ENCODE data around the gene ITGA8.
A peak's percentile ranks its signal among the peaks of the same experiment; 100 is the strongest.

The ITGA8 gene

DNA sequence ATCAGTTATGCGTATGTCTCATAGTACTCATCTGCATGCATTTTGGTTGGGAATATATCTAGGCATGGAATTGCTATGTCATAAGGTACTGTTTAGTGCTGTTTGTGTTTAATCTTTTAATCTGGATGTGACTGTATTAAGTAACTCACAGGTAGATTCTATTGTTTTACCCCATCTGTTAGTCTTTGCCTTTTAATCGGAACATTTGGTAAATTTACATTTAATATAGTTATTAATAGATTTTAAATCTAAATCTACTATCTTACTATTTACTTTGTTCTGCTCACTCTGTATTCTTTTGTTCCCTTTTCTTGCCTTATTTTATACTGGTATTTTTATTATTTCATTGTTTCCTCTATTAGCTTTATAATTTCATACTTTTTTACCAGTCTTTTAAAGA lies 10.6 kb upstream of the ITGA8 start:
- no peak for DNase-seq

DNA sequence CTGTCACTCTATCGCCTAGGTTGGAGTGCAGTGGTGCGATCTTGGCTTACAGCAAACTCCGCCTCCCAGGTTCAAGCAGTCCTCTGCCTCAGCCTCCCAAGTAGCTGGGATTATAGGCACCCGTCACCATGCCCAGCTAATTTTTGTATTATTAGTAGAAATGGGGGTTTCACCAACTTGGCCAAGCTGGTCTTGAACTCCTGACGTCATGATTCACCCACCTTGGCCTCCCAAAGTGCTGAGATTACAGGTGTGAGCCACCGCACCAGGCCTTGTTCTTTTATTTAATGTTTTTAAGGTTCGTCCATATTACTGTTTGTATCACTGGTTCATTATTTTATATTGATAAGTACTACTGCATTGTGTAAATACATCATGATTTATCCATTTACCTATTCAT lies 10.2 kb upstream of the ITGA8 start:
- no peak for DNase-seq

GRCh38 chr10:15726042-15726441 lies 6.3 kb upstream of the ITGA8 start:
- no peak for DNase-seq

DNA sequence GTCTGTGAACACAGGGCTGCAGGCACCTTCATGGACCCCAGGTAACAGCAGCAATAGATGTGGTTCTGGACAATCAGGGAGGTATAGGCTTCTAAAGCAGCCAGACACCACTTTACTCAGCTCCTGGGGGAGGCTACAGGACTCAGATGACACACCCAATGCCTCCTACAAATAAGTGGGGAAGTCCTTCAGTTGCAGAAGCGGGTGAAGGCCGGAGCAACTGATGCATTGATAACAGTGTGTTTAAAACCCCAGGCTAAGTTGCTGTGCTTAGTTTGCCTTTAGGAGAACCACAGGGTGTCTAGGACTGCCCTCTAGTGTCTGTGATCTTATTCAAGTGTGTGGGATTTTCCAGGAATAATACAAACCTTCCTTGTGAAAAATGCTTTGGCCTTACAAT lies 5.9 kb upstream of the ITGA8 start:
- peak; percentile 4 to 11 for DNase-seq

GRCh38 chr10:15724683-15725082 lies 5.0 kb upstream of the ITGA8 start:
- DNase-seq, result no peak

DNA sequence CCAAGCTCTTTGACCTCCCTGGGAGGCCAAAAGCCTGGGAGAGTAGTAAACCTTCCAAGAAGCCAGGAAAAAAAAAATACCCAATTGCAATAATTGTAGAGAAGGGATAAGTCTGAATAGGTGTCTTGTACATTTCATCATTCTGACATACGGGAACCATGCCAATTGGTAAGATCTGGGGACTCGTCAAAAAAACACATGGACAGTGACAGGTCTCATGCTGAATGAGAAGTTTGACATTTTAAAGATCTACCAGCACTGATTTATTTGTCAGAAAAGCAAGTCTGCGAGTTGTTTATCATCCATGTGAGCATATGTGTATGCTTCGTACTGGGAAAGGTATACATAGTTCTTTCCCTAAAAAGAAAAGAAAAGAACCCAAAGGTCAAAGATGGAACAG lies 4.1 kb upstream of the ITGA8 start:
- DNase-seq, result no peak

DNA sequence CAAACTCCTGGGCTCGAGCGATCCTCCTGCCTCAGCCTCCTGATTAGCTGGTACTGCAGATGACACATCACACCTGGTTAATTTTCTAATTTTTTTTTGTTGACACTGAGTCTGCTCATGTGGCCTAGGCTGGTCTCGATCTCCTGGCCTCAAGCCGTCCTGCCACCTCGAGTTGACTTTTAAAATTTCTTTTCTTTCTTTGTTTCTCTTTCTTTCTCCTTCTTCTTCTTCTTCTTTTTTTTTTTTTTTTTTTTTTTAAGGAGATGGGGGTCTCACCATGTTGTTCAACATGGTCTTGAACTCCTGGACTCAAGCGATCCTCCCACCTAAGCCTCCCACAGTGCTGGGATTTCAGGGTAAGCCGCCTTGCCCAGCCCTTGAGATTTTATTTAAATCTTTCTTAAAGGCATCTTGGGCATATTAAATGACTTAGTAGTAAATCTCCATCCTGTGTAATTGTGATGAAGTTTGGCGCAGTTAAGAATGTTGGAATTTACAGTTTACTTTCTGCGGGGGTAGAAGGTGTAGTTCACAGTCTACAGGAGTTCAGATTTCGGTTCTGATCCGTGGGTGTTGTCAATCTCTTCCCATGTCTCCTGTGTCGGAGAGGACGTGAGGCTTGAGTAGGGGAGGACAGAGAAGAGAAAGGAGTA lies 1.0 kb upstream of the ITGA8 start:
- DNase-seq, result no peak

DNA sequence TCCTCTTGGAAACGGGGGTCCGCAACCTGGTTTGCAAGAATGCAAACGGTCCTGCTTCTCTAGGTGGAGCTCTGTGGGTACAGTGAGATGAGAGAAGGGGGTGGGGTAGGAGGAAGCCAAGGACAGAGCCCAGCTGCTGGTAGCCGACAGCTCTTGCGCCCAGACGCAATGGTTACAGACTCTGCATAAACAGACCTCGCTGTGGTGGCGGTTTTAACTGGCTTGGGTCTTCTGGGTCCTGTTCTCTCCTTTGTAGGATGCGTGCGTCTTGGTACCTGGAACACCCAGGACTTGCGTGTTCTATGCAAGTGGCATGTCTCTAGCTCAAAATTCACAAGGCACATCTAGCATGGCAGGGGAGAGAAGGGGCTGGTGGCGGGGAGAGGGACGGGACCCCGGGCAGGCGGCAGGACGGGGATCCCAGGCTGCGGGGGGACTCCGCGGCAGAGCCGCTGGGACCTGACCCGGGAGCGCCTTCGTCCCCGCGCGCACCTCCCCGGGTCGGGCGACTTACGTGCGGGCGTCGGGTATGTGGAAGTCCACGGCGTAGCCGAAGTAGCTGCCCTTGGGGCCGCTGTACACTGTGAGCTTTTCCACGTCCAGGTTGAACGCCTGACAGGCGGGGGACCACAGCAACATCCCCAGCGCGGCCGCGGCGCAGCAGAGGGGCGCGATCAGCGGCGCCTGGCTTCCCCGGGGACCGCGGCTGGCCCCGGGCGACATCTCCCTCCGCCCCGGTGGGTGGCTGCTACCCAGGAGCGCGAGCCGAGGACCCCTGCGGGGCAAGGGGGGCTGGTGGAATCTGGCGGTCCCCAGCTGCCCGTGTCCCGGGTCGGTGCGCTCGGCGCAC lies 448 bp downstream of the ITGA8 start:
- DNase-seq, result no peak

GRCh38 chr10:15718694-15719048 lies 1.1 kb downstream of the ITGA8 start:
- no peak for DNase-seq

DNA sequence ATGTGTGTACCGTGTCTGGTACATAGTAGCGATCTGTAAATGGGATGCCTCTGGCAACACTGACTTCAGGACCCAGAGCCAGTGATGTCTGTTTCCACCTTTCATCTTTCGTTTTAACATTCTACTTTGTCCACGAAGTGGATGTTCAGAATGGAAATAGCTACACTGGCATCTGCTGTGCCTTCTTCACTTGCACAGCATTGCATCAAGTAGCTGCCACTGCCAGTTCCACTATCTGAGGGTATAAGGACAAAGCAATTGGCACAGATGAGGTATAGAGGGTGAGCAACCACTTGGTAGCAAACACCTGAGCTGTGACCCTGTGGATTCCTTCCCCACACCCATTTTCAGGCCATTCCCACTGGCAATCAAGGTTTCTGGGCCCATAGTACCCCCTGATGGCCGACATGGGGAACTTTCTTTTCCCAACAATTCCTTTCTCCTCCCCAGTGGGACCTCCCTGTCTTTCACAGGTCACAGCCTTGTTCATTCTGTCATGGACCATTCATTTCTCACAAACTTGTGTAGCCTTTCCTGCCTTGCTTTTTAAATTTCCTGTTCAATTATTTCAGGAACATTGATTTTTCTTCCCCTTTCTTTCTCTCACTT lies 4.0 kb downstream of the ITGA8 start:
- no peak for DNase-seq

DNA sequence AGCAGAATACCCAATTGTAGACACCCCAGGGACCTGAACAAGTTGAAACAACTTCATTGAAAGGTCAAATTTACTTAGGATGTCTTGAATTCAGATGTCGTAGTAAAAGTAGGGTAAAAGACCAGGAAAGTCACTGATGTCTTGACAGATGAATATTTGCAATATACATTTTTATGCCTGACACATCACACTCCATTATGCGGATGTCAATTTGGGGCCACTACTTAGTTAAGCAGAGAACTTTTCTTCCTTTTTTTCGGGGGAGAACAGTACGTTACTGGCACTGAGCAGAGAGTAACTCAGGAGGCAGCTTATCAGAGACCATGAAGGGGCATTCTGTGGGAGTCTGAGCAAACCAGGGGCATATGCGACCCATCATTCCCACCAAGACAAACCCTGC lies 4.9 kb downstream of the ITGA8 start:
- DNase-seq, result no peak

- peak; percentile 12 to 14 for DNase-seq
Observed at GRCh38 chr10:15712883-15713282, 6.8 kb downstream of the ITGA8 start.

DNA sequence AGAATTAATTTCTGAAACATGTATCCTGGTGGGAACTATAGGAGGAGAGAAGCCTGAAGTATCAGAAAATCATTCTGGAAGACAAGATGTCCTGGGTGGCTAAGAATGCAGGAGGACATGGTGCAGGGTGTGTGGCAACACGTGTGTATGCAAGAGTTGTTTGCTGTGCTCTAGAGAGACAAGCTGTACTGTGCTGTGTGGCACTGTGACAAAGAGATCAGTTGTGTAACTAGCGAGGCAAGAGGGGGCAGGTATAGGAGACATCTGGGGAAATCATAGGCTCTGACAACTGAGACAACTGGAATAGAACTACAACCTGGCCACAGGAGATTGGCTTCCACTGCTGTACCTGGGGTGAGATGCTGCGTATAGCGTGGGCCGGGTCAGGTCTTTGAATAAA lies 9.3 kb downstream of the ITGA8 start:
- no peak for DNase-seq

- no peak for DNase-seq
Observed at GRCh38 chr10:15705298-15705697, 14.4 kb downstream of the ITGA8 start.

DNA sequence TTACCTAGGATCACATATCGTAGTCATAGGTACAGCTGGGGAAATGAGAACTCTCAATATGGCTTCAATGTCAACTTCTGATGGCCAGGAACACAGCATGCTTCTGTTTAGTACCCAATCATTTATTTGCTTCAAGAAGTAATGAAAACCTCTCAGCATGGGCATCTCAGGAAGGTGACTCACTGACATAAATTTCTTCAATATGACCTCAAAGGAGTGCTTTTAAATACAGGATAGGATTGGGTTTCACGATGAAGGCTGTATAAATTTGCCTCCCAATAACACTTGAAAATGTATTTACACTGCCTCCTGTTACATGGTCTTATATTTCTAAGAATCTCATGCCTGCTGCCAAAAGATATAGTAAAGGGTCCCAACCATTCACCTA lies 15.1 kb downstream of the ITGA8 start:
- no peak for DNase-seq

GRCh38 chr10:15703944-15704580 lies 15.7 kb downstream of the ITGA8 start:
- DNase-seq, result no peak

GRCh38 chr10:15703151-15703880 lies 16.4 kb downstream of the ITGA8 start:
- no peak for DNase-seq

- DNase-seq, result no peak
Observed at GRCh38 chr10:15700078-15700674, 19.5 kb downstream of the ITGA8 start.

- no peak for DNase-seq
Observed at GRCh38 chr10:15695852-15696251, 23.9 kb downstream of the ITGA8 start.

GRCh38 chr10:15690031-15690430 lies 29.7 kb downstream of the ITGA8 start:
- DNase-seq, result no peak

- no peak for DNase-seq
Observed at GRCh38 chr10:15684768-15685167, 35.0 kb downstream of the ITGA8 start.

DNA sequence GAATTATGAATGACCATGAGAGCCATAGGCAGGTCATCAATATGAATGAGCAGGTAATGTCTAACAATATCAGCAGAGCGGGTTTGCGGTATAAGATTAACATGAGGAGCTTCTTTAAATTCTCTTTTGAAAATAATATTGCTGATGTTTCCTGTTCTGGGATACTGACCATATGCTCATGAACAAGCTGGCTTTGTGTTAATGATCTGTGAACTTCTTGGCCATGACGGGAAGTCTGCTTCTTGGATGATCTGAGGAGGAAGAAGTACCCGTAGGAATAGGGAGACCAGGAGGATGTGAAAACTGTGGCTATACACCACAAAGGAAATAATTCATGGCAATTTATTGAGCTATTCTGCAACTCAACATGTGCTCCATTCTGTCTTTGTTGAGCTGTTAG lies 38.6 kb downstream of the ITGA8 start:
- no peak for DNase-seq

GRCh38 chr10:15678851-15679250 lies 40.9 kb downstream of the ITGA8 start:
- DNase-seq, result no peak
